IMR-90 (cell line): ENCODE data around the gene NFIX. TPM values are rescaled to one million over a fixed set of nuclear protein-coding genes. Genes with fewer than 3 reads are reported as not detected.

Experiments
- ATAC-seq: fragments of 200-7000 bp; cut with Tn5 transposase; 2 replicates; pipeline ENCODE4 v1.9.1; 2020; ENCODE audit warnings: low read depth, mild to moderate bottlenecking, moderate library complexity
- BruUV-seq: library from RNA; stranded (reverse); fragments of 400-500 nt; replicated peaks from 2 replicates; lab custom pipeline; 2021; lab: Mats Ljungman, UMichigan
- CTCF ChIA-PET: fragments of 300-600 bp; formaldehyde crosslinking; extraction: SDS; loops from one replicate; lab custom pipeline; 2021; ENCODE audit warnings: antibody characterized with exemption; lab: Yijun Ruan, JAX
- POLR2A ChIA-PET: fragments of 300-600 bp; sonication (Branson Sonifier 250); formaldehyde crosslinking; loops from one replicate; lab custom pipeline; 2022; ENCODE audit warnings: antibody characterized with exemption; ENCODE audit not compliant: unreplicated experiment; lab: Charles Lee
- DNase-seq: peaks from one replicate; pipeline ENCODE4 v3.0.0; 2013
- H2AFZ ChIP-seq: replicated peaks from 2 replicates; pipeline ENCODE3; 2013; ENCODE audit warnings: low read length, mild to moderate bottlenecking; ENCODE audit not compliant: poor library complexity
- H2AK5ac ChIP-seq: 2 replicates; pipeline ENCODE4 v1.6.1; 2013; ENCODE audit warnings: low read depth, low read length, inconsistent platforms
- H2AK9ac ChIP-seq: replicated peaks from 2 replicates; pipeline ENCODE3; 2013; ENCODE audit warnings: mild to moderate bottlenecking, low read depth, low read length, moderate library complexity; ENCODE audit not compliant: poor library complexity
- H2BK120ac ChIP-seq: 2 replicates; pipeline ENCODE4 v1.6.1; 2013; ENCODE audit warnings: low read depth, low read length, inconsistent platforms
- H2BK15ac ChIP-seq: 3 replicates; pipeline ENCODE4 v1.6.1; 2013; ENCODE audit warnings: low read depth, low read length, inconsistent platforms
- H2BK20ac ChIP-seq: 2 replicates; pipeline ENCODE4 v1.6.1; 2013; ENCODE audit warnings: low read depth, mild to moderate bottlenecking, inconsistent platforms, low read length, moderate library complexity
- H2BK5ac ChIP-seq: 2 replicates; pipeline ENCODE4 v1.6.1; 2013; ENCODE audit warnings: mild to moderate bottlenecking, low read depth, low read length, inconsistent platforms; ENCODE audit not compliant: poor library complexity, severe bottlenecking
- H3K14ac ChIP-seq: replicated peaks from 2 replicates; pipeline ENCODE4 v1.6.1; 2013; ENCODE audit warnings: low read depth, low read length, inconsistent platforms
- H3K18ac ChIP-seq: 2 replicates; pipeline ENCODE4 v1.6.1; 2013; ENCODE audit warnings: low read depth, low read length, control low read depth
- H3K23ac ChIP-seq: 2 replicates; pipeline ENCODE4 v1.6.1; 2013; ENCODE audit warnings: low read depth, low read length, inconsistent platforms
- H3K27ac ChIP-seq: 2 replicates; pipeline ENCODE4 v1.5.1; 2013; ENCODE audit warnings: mild to moderate bottlenecking, control low read depth, low read length; ENCODE audit not compliant: insufficient read depth
- H3K27me3 ChIP-seq: 2 replicates; pipeline ENCODE4 v1.6.1; 2013; ENCODE audit warnings: low read length; ENCODE audit not compliant: control insufficient read depth, insufficient read depth
- H3K36me3 ChIP-seq: 2 replicates; pipeline ENCODE4 v1.6.1; 2013; ENCODE audit warnings: low read length, mixed read lengths; ENCODE audit not compliant: control insufficient read depth, insufficient read depth
- H3K4ac ChIP-seq: 2 replicates; pipeline ENCODE4 v1.6.1; 2013; ENCODE audit warnings: low read depth, low read length, inconsistent platforms
- H3K4me1 ChIP-seq: 2 replicates; pipeline ENCODE4 v1.6.1; 2013; ENCODE audit warnings: low read length, mixed read lengths; ENCODE audit not compliant: control insufficient read depth, insufficient read depth
- H3K4me2 ChIP-seq: 2 replicates; pipeline ENCODE4 v1.6.1; 2013; ENCODE audit warnings: low read depth, mild to moderate bottlenecking, control low read depth, low read length, moderate library complexity
- H3K4me3 ChIP-seq: 2 replicates; pipeline ENCODE4 v1.5.1; 2013; ENCODE audit warnings: low read depth, mild to moderate bottlenecking, control low read depth, low read length, moderate library complexity; ENCODE audit not compliant: insufficient read depth
- H3K56ac ChIP-seq: 2 replicates; pipeline ENCODE4 v1.6.1; 2013; ENCODE audit warnings: low read length, inconsistent platforms; ENCODE audit not compliant: insufficient read depth; ENCODE audit errors: extremely low read depth
- H3K79me1 ChIP-seq, 2 experiments: 2 replicates each; pipeline ENCODE4 v1.6.1; 2013; ENCODE audit warnings: low read length in 2 of 2, inconsistent platforms in 1 of 2, low read depth in 1 of 2
- H3K9ac ChIP-seq: 2 replicates; pipeline ENCODE4 v1.6.1; 2013; ENCODE audit warnings: low read depth, low read length, control low read depth
- H3K9me1 ChIP-seq: 2 replicates; pipeline ENCODE4 v1.6.1; 2013; ENCODE audit warnings: low read length, inconsistent platforms; ENCODE audit not compliant: insufficient read depth
- H3K9me3 ChIP-seq: 2 replicates; pipeline ENCODE4 v1.6.1; 2013; ENCODE audit warnings: low read length; ENCODE audit not compliant: control insufficient read depth, insufficient read depth
- H4K20me1 ChIP-seq: 2 replicates; pipeline ENCODE4 v1.6.1; 2013; ENCODE audit warnings: low read length, inconsistent platforms; ENCODE audit not compliant: insufficient read depth
- H4K5ac ChIP-seq: 2 replicates; pipeline ENCODE4 v1.6.1; 2013; ENCODE audit warnings: mild to moderate bottlenecking, low read depth, low read length, control low read depth
- H4K8ac ChIP-seq, 2 experiments: 2 replicates each; pipeline ENCODE4 v1.6.1; 2013; ENCODE audit warnings: low read depth in 2 of 2, low read length in 2 of 2, control low read depth in 1 of 2, inconsistent platforms in 1 of 2
- H4K91ac ChIP-seq: 2 replicates; pipeline ENCODE4 v1.6.1; 2013; ENCODE audit warnings: low read depth, low read length, inconsistent platforms; ENCODE audit not compliant: insufficient read depth
- BHLHE40 ChIP-seq: fragments of 150-350 bp; IDR thresholded peaks from 2 replicates; pipeline ENCODE4 v1.6.1; 2016; ENCODE audit warnings: mild to moderate bottlenecking, low read depth, low read length
- CEBPB ChIP-seq: IDR thresholded peaks from 2 replicates; pipeline ENCODE4 v1.6.1; 2012; ENCODE audit warnings: low read depth, low read length, improper control_type of control experiment
- CHD1 ChIP-seq: IDR thresholded peaks from 2 replicates; pipeline ENCODE4 v1.6.1; 2012; ENCODE audit warnings: low read depth, low read length, improper control_type of control experiment
- CTCF ChIP-seq: conservative IDR thresholded peaks from 2 replicates; pipeline ENCODE4 v1.5.1; 2012; ENCODE audit warnings: mild to moderate bottlenecking, low read depth, low read length, improper control_type of control experiment
- ELK1 ChIP-seq: fragments of 150-350 bp; IDR thresholded peaks from 2 replicates; pipeline ENCODE4 v1.6.1; 2016; ENCODE audit warnings: low read depth, mild to moderate bottlenecking, low read length, moderate library complexity, borderline replicate concordance
- FOS ChIP-seq: fragments of 150-350 bp; IDR thresholded peaks from 2 replicates; pipeline ENCODE4 v1.6.1; 2016; ENCODE audit warnings: low read depth, low read length
- MAFK ChIP-seq: IDR thresholded peaks from 2 replicates; pipeline ENCODE4 v1.6.1; 2012; ENCODE audit warnings: low read depth, low read length, improper control_type of control experiment
- MAZ ChIP-seq: IDR thresholded peaks from 2 replicates; pipeline ENCODE4 v1.6.1; 2012; ENCODE audit warnings: low read depth, mild to moderate bottlenecking, low read length, improper control_type of control experiment, moderate library complexity, borderline replicate concordance
- MXI1 ChIP-seq: IDR thresholded peaks from 2 replicates; pipeline ENCODE4 v1.6.1; 2012; ENCODE audit warnings: low read depth, mild to moderate bottlenecking, low read length, moderate library complexity, borderline replicate concordance
- NFE2L2 ChIP-seq: fragments of 150-350 bp; IDR thresholded peaks from 2 replicates; pipeline ENCODE4 v1.6.1; 2016; ENCODE audit warnings: low read depth, mild to moderate bottlenecking, low read length
- POLR2A ChIP-seq: IDR thresholded peaks from 2 replicates; pipeline ENCODE4 v1.6.1; 2012; ENCODE audit warnings: mild to moderate bottlenecking, low read depth, low read length
- RAD21 ChIP-seq: IDR thresholded peaks from 2 replicates; pipeline ENCODE4 v1.6.1; 2012; ENCODE audit warnings: low read length, improper control_type of control experiment
- RCOR1 ChIP-seq: IDR thresholded peaks from 2 replicates; pipeline ENCODE4 v1.6.1; 2012; ENCODE audit warnings: mild to moderate bottlenecking, low read length, improper control_type of control experiment; ENCODE audit not compliant: insufficient replicate concordance
- RFX5 ChIP-seq: IDR thresholded peaks from 2 replicates; pipeline ENCODE4 v1.8.0; 2012; ENCODE audit warnings: low read depth, mild to moderate bottlenecking, low read length, moderate library complexity
- SMC3 ChIP-seq: fragments of 150-350 bp; IDR thresholded peaks from 2 replicates; pipeline ENCODE4 v1.6.1; 2016; ENCODE audit warnings: low read depth, mild to moderate bottlenecking, antibody characterized with exemption, low read length, moderate library complexity
- USF2 ChIP-seq: fragments of 150-350 bp; IDR thresholded peaks from 2 replicates; pipeline ENCODE4 v1.6.1; 2017; ENCODE audit warnings: mild to moderate bottlenecking, antibody characterized with exemption, low read length, low read depth
- WGBS, 2 experiments: methylation state at CpG; one replicate each; pipeline versions ENCODE4 v1.1.5 to v1.1.7; 2013; ENCODE audit warnings: missing lambda C conversion rate in 2 of 2; ENCODE audit not compliant: insufficient read length in 1 of 2; ENCODE audit errors: extremely low coverage in 2 of 2; 5-methylcytosine and 5-hydroxymethylcytosine counted together
- dilution Hi-C: fragments of 300-500 bp; cut with HindIII; formaldehyde crosslinking; loops from one replicate; pipeline ENCODE4 v1.14.3; 2018; ENCODE audit warnings: low sequenced_read_pairs; ENCODE audit not compliant: unreplicated experiment
- in situ Hi-C: fragments of 300-500 bp; cut with MboI; formaldehyde crosslinking; loops from 3 replicates; pipeline ENCODE4 v1.14.3; 2019; ENCODE audit warnings: low sequenced_read_pairs, inconsistent platforms, mixed read lengths
- intact Hi-C: fragments of 100-400 bp; cut with micrococcal nuclease; formaldehyde crosslinking; loops from 2 replicates; pipeline ENCODE4 v1.10.0; 2022
- polyA plus RNA-seq, 3 experiments: library from polyadenylated mRNA; depleted of rRNA; stranded (reverse); fragments of >200 nt; gene quantifications; 2 replicates each; pipeline ENCODE4 v1.2.3, GENCODE V29; 2012; ENCODE audit warnings: low replicate concordance in 1 of 3
- total RNA-seq: library from RNA; depleted of rRNA; stranded (reverse); fragments of >200 nt; gene quantifications from 2 replicates; pipeline ENCODE4 v1.2.3, GENCODE V29; 2012

NFIX gene
- total and polyA plus RNA-seq, 2 of the 4 experiments (the other 2 are of a cell fraction): 10.2 to 47.7 TPM

GRCh38 chr19:12955996-12956395, 39.3 kb upstream of the NFIX start:
- peak overlapping the region; percentile 9 for H3K27ac ChIP-seq
- dilution Hi-C loops (no loop called here), intact Hi-C loops (no loop called here), in situ Hi-C loops (no loop called here)
- peak overlapping the region; percentile 12 for H2AK5ac ChIP-seq
- H4K91ac ChIP-seq: no peak overlapping the region; the same call in 1 of the 2 replicates
- 69% methylated on average over 6 of the region's 12 CpGs; no CpG with 5 or more reads in 1 of the 2 experiments for WGBS, 2 experiments
- H3K9ac ChIP-seq: peak overlapping the region; percentile 93
- H3K56ac ChIP-seq: no peak overlapping the region
- peak overlapping the region; percentile 53 for H3K4ac ChIP-seq
- peaks cover 5% of the 10 kb centered on the region; the same call in 1 of the 2 replicates for H3K9me1 ChIP-seq
- H2BK5ac ChIP-seq: no peak overlapping the region
- peak overlapping the region; percentile 98 for H4K5ac ChIP-seq
- H3K23ac ChIP-seq: peak overlapping the region; percentile 41
- H3K14ac ChIP-seq: peak overlapping the region; percentile 50
- peak overlapping the region; percentile 47 to 98; a peak in 2 of 4 replicates for H4K8ac ChIP-seq
- H3K4me1 ChIP-seq: peaks cover 25% of the 10 kb centered on the region
- H2AFZ ChIP-seq: peak overlapping the region; percentile 13
- H2BK120ac ChIP-seq: no peak overlapping the region
- ATAC-seq (no peak), DNase-seq (no peak)
- peak overlapping the region; percentile 93 for H3K4me2 ChIP-seq
- peak overlapping the region; percentile 98 for H3K4me3 ChIP-seq
- peaks cover 34% of the 10 kb centered on the region for H3K36me3 ChIP-seq
- TF ChIP-seq FOS (no peak), MAFK (no peak), RFX5 (no peak), SMC3 (no peak), NFE2L2 (no peak), RCOR1 (no peak), CHD1 (no peak), CEBPB (no peak), RAD21 (no peak), CTCF (no peak), USF2 (no peak), ELK1 (no peak), BHLHE40 (no peak), MXI1 (no peak), MAZ (no peak), POLR2A (no peak)
- H3K27me3 ChIP-seq: no peaks in the 10 kb centered on the region
- H3K18ac ChIP-seq: no peak overlapping the region
- H2AK9ac ChIP-seq: peak overlapping the region; percentile 88
- H3K79me1 ChIP-seq: peaks cover 15 to 54% of the 10 kb centered on the region in 2 experiments
- H2BK20ac ChIP-seq: no peak overlapping the region
- no TSS peak for BruUV-seq
- H2BK15ac ChIP-seq: no peak overlapping the region
- peaks cover 25% of the 10 kb centered on the region; the same call in 1 of the 2 replicates for H4K20me1 ChIP-seq
- ChIA-PET CTCF (interaction anchor here (3.2 kb wide), 1 partner anchor 10 kb away, joined by 18 read pairs; no protein-coding TSS in a partner anchor), POLR2A (interaction anchor here (1.0 kb wide), 1 partner anchor 10 kb away, joined by 4 read pairs; the partner anchor contains the start of gene RAD23A)
- H3K9me3 ChIP-seq: no peaks in the 10 kb centered on the region
